Right lobe of liver (tissue), 4 donors: ENCODE data around the gene SLC25A45.

Experiments used
- CTCF ChIP-seq, 4 donors: fragments of 200-600 bp in 3 of 4; fragments of 450-650 bp in 1 of 4; IDR thresholded peaks; one replicate each; pipeline versions ENCODE4 v1.5.1 to v1.8.0; 2016 to 2022; ENCODE audit warnings: antibody characterized with exemption in 4 of 4, mild to moderate bottlenecking in 2 of 4
- POLR2A ChIP-seq: fragments of 450-650 bp; IDR thresholded peaks from one replicate; pipeline ENCODE4 v1.6.1; 2017; ENCODE audit warnings: antibody characterized with exemption, mild to moderate bottlenecking
- donor health status: DM: no; HTN: no; CAD: no.
- donor health status: DM: no; HTN: no; CAD: no.
- donor health status: DM: no; HTN: yes; CAD: no.

DNA sequence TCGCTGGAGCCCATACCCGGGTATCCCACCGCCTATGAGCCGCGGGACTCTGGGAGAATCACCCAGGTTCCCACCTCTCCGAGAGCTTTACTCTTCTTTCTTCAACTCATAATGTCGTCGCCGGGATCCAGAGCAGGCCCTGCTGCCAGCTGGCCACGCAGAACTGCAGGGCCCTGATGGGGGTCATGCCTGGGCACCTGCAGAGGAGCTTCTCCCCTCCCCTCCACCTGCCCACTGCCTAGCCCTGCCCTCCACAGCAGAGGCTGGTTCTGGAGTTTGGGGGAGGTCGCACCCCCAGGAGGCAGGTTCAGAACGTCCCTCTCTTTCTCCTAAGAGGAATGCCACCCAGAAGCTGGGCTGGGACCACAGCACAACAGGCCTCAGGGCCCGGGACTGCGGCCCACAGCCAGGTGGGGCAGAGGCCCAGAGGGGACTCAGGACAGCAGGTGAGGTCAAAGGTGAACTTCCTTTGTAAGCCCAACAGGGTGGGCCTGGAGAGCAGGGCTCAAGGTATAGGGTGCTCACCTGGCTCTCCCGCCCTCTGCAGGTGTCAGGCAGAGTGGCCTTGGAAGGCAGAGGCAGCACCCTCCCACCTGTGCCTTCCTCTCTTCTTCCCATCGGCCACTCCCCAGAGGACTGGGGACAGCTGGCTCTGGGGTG is 1.9 kb downstream of the SLC25A45 start:
- TF ChIP-seq CTCF (IDR thresholded peaks at IDR 0.05) (no peak), POLR2A (no peak)
